OCI-LY3 (cell line): ENCODE data around the gene SDC1.

Source experiments
- EZH2phosphoT487 ChIP-seq: fragments of 200-600 bp; shearing (Covaris generic); IDR thresholded peaks from 2 replicates; pipeline ENCODE4 v1.6.1; 2018; ENCODE audit warnings: antibody characterized with exemption, mixed run types, low read depth
- TF ChIP-seq, protein P1 (sequence below): fragments of 200-600, 300-600 bp; sonication (generic); IDR thresholded peaks from 2 replicates; pipeline ENCODE4 v1.5.1; 2014; ENCODE audit warnings: antibody characterized with exemption, low read length, low read depth

DNA sequence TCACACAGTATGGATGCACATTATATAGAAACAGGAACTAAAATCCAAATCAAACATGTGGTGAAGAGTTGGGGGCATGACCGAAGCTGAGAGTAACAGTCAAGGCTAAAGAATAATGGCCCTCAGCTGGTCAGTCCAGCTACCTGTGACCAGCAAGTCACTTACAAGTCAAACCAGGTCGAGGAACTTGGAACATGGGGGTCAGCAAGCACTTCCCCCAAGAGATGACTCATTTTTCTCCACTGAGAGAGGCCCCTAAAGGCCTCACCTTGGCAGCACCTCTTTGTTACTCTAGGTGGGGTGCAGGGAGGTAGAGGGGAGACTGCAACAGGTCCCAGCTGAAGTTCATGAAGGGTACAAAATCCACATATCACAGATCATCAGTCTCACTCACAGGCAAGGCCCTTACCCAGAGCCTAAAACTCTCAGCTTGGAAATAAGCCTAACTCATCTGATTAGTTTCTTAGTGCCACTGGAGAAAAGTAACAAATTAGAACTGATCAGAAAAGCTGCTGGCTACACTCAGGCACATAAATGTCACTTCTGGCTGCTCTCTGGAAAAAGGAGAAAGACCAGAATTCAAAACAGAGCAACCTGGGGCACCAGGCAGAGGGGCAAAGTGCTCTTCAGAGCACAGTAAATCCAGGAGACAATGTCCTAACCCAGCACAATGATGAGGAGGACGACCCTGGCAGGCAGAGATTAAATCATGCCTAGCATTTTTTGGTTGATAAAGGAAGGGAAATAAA, 4.0 kb downstream of the SDC1 start:
- TF ChIP-seq, protein P1, sequence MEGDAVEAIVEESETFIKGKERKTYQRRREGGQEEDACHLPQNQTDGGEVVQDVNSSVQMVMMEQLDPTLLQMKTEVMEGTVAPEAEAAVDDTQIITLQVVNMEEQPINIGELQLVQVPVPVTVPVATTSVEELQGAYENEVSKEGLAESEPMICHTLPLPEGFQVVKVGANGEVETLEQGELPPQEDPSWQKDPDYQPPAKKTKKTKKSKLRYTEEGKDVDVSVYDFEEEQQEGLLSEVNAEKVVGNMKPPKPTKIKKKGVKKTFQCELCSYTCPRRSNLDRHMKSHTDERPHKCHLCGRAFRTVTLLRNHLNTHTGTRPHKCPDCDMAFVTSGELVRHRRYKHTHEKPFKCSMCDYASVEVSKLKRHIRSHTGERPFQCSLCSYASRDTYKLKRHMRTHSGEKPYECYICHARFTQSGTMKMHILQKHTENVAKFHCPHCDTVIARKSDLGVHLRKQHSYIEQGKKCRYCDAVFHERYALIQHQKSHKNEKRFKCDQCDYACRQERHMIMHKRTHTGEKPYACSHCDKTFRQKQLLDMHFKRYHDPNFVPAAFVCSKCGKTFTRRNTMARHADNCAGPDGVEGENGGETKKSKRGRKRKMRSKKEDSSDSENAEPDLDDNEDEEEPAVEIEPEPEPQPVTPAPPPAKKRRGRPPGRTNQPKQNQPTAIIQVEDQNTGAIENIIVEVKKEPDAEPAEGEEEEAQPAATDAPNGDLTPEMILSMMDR = no peak
- no peak for TF ChIP-seq EZH2phosphoT487
